K562 (cell line): ENCODE measurements around the gene CENPB. TPM values are rescaled to one million over a fixed set of nuclear protein-coding genes. Genes with fewer than 3 reads are reported as not detected.

Experiments used
- HLTF ChIP-seq: fragments of 450-650 bp; IDR thresholded peaks from 2 replicates; pipeline ENCODE4 v1.6.1; 2016
- JUNB ChIP-seq: fragments of 450-650 bp; formaldehyde crosslinking; conservative IDR thresholded peaks from 2 replicates; pipeline ENCODE4 v1.4.0; 2020; ENCODE audit warnings: mild to moderate bottlenecking
- NCOA2 ChIP-seq, 2 experiments: fragments of 450-650 bp; IDR thresholded peaks; 2 replicates each; pipeline ENCODE4 v1.6.1; 2018; ENCODE audit warnings: mild to moderate bottlenecking in 2 of 2, moderate library complexity in 1 of 2; ENCODE audit not compliant: partially characterized antibody in 2 of 2
- polyA plus RNA-seq, 8 experiments: library from polyadenylated mRNA; depleted of rRNA in 4 of 8; stranded (reverse) in 5 of 8; unstranded in 3 of 8; fragments of >200 nt; fragmentation: Nextera tagmentation in 2 of 8; fragmentation: Illumina TruSeq in 1 of 8; extraction: Ambion mirVana in 2 of 8; extraction: Trizol in 1 of 8; gene quantifications; 2 replicates each; pipeline versions ENCODE4 v1.2.1 to v1.2.3, GENCODE V29; 2011 to 2014; ENCODE audit warnings: inconsistent platforms in 1 of 8, missing spikeins in 1 of 8
- total RNA-seq, 7 experiments: library from RNA; depleted of rRNA in 6 of 7; stranded (reverse); fragments of >200 nt in 6 of 7; fragmentation: Illumina TruSeq in 2 of 7; extraction: Trizol in 2 of 7; gene quantifications; 2 replicates each; pipeline versions ENCODE4 v1.2.1 to v1.2.3, GENCODE V29; 2011 to 2021; ENCODE audit warnings: low replicate concordance in 1 of 7
- TF ChIP-seq, protein P1 (sequence below): fragments of 450-650 bp; IDR thresholded peaks from 2 replicates; pipeline ENCODE4 v1.6.1; 2016; ENCODE audit warnings: mild to moderate bottlenecking, moderate library complexity

Gene CENPB
- total and polyA plus RNA-seq, 9 of the 15 experiments (the other 6 are each of a cell fraction or from before 2014, with no cell fraction given) = 0.17 to 70.8 (median 24.9) TPM

DNA sequence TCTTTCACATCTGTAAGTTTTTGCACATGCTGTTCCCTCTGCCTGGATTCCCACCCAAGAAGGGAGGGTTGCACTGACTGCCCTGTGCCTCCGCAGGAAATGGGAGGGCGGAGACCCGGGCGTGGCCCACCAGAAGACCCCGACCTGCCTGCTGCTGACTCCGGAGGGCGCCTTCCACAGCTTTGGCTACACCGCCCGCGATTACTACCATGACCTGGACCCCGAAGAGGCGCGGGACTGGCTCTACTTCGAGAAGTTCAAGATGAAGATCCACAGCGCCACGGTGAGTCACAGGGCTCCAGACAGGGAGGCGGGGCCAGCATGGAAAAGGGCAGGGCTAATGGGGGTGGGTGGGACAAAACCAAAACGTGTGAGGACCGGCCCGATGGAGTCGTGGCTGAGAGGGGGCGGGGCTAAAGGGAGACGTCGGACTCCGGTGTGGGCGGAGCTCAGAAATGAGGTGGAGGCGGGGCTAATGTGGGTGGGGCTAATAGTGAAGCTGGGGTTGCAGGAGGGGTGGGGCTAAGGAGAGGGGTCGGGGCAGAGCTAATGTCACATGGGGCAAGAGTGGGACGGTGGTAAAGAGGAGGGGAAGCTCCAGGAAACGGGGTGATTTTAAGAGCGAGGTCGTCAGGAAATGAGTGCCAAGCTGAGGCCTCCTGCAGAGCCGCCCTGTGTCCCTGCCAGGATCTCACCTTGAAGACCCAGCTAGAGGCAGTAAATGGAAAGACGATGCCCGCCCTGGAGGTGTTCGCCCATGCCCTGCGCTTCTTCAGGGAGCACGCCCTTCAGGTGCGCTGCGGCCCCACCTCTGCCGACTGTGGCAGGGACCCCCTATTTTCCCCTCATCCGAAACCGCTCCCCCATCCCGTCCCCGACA lies 41.5 kb downstream of the CENPB start (continued):
- TF ChIP-seq, protein P1, sequence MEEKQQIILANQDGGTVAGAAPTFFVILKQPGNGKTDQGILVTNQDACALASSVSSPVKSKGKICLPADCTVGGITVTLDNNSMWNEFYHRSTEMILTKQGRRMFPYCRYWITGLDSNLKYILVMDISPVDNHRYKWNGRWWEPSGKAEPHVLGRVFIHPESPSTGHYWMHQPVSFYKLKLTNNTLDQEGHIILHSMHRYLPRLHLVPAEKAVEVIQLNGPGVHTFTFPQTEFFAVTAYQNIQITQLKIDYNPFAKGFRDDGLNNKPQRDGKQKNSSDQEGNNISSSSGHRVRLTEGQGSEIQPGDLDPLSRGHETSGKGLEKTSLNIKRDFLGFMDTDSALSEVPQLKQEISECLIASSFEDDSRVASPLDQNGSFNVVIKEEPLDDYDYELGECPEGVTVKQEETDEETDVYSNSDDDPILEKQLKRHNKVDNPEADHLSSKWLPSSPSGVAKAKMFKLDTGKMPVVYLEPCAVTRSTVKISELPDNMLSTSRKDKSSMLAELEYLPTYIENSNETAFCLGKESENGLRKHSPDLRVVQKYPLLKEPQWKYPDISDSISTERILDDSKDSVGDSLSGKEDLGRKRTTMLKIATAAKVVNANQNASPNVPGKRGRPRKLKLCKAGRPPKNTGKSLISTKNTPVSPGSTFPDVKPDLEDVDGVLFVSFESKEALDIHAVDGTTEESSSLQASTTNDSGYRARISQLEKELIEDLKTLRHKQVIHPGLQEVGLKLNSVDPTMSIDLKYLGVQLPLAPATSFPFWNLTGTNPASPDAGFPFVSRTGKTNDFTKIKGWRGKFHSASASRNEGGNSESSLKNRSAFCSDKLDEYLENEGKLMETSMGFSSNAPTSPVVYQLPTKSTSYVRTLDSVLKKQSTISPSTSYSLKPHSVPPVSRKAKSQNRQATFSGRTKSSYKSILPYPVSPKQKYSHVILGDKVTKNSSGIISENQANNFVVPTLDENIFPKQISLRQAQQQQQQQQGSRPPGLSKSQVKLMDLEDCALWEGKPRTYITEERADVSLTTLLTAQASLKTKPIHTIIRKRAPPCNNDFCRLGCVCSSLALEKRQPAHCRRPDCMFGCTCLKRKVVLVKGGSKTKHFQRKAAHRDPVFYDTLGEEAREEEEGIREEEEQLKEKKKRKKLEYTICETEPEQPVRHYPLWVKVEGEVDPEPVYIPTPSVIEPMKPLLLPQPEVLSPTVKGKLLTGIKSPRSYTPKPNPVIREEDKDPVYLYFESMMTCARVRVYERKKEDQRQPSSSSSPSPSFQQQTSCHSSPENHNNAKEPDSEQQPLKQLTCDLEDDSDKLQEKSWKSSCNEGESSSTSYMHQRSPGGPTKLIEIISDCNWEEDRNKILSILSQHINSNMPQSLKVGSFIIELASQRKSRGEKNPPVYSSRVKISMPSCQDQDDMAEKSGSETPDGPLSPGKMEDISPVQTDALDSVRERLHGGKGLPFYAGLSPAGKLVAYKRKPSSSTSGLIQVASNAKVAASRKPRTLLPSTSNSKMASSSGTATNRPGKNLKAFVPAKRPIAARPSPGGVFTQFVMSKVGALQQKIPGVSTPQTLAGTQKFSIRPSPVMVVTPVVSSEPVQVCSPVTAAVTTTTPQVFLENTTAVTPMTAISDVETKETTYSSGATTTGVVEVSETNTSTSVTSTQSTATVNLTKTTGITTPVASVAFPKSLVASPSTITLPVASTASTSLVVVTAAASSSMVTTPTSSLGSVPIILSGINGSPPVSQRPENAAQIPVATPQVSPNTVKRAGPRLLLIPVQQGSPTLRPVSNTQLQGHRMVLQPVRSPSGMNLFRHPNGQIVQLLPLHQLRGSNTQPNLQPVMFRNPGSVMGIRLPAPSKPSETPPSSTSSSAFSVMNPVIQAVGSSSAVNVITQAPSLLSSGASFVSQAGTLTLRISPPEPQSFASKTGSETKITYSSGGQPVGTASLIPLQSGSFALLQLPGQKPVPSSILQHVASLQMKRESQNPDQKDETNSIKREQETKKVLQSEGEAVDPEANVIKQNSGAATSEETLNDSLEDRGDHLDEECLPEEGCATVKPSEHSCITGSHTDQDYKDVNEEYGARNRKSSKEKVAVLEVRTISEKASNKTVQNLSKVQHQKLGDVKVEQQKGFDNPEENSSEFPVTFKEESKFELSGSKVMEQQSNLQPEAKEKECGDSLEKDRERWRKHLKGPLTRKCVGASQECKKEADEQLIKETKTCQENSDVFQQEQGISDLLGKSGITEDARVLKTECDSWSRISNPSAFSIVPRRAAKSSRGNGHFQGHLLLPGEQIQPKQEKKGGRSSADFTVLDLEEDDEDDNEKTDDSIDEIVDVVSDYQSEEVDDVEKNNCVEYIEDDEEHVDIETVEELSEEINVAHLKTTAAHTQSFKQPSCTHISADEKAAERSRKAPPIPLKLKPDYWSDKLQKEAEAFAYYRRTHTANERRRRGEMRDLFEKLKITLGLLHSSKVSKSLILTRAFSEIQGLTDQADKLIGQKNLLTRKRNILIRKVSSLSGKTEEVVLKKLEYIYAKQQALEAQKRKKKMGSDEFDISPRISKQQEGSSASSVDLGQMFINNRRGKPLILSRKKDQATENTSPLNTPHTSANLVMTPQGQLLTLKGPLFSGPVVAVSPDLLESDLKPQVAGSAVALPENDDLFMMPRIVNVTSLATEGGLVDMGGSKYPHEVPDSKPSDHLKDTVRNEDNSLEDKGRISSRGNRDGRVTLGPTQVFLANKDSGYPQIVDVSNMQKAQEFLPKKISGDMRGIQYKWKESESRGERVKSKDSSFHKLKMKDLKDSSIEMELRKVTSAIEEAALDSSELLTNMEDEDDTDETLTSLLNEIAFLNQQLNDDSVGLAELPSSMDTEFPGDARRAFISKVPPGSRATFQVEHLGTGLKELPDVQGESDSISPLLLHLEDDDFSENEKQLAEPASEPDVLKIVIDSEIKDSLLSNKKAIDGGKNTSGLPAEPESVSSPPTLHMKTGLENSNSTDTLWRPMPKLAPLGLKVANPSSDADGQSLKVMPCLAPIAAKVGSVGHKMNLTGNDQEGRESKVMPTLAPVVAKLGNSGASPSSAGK = peak; percentile 43; the same call in 1 of the 2 replicates
- no peak for TF ChIP-seq NCOA2 (IDR thresholded peaks at IDR 0.05; ENCODE audit: partially characterized antibody in 2 of 2)
- TF ChIP-seq HLTF = 0 out of 2 replicates have a peak, but pooled peaks have one; percentile 36
- TF ChIP-seq JUNB (CRISPR knock-in tag) = no peak
